HEK293 (cell line): Measurements from ENCODE around the gene RAB10.

Source experiments
- KLF7 ChIP-seq: fragments of 450-650 bp; formaldehyde crosslinking; IDR thresholded peaks from 2 replicates; pipeline ENCODE4 v1.5.1; 2016; ENCODE audit warnings: missing biosample characterization, missing genetic modification characterization, borderline replicate concordance
- YY1 ChIP-seq: fragments of 450-650 bp; formaldehyde crosslinking; IDR thresholded peaks from 2 replicates; pipeline ENCODE4 v1.5.1; 2018; ENCODE audit warnings: missing biosample characterization, missing genetic modification characterization
- ZNF239 ChIP-seq: fragments of 450-650 bp; formaldehyde crosslinking; IDR thresholded peaks from 2 replicates; pipeline ENCODE4 v1.5.1; 2016; ENCODE audit warnings: missing biosample characterization, missing genetic modification characterization
- ZNF510 ChIP-seq: fragments of 450-650 bp; formaldehyde crosslinking; IDR thresholded peaks from 2 replicates; pipeline ENCODE4 v1.5.1; 2018; ENCODE audit warnings: mild to moderate bottlenecking, missing genetic modification characterization, missing biosample characterization; ENCODE audit not compliant: insufficient replicate concordance
- ZNF660 ChIP-seq: fragments of 450-650 bp; IDR thresholded peaks from 2 replicates; pipeline ENCODE4 v1.5.1; 2018; ENCODE audit warnings: missing biosample characterization, mild to moderate bottlenecking, missing genetic modification characterization
- ZNF747 ChIP-seq: fragments of 450-650 bp; formaldehyde crosslinking; IDR thresholded peaks from 2 replicates; pipeline ENCODE4 v1.5.1; 2016; ENCODE audit warnings: missing biosample characterization, missing genetic modification characterization
- TF ChIP-seq, protein P1 (sequence below): fragments of 450-650 bp; formaldehyde crosslinking; IDR thresholded peaks from 2 replicates; pipeline ENCODE4 v1.5.1; 2016; ENCODE audit warnings: missing biosample characterization, missing genetic modification characterization

DNA sequence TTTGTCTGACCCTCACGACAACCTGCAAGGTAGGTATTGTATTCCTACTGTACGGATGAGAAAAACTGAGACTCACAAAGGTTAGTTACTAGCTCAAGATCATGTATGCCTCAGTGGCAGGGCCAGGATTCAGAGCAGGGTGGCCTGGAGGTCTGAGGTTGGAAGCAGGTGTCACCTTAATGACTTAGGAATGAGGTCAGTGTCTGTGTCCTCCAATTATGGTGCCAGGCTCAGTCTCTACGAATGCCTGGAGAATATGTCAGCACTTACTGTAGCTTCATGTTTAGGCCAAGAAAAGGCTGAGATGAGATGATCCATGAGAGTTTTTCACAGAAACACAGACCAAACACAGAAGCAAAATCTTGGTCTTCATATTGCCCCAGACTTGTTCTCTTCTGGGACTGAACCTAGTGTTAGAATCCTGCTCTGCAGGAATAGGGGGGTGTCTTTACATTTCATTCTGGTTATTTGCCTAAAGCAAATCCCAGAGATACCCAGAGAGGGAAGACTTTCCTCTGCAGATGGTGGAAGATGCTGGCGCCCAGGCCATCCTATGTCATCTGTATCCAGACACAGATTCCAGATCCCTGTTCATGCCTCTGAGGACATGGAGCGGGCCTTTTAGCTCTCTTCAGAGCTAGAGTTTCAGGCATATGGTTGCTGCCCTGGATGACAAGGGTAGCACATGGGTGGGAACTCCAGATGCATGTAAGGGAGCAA is 16.3 kb upstream of the RAB10 start:
- no peak for TF ChIP-seq ZNF239
- no peak for TF ChIP-seq KLF7 (tag by site-specific recombination)
- no peak for TF ChIP-seq ZNF510 (tag by site-specific recombination)
- no peak for TF ChIP-seq ZNF660 (tag by site-specific recombination)
- TF ChIP-seq, protein P1, sequence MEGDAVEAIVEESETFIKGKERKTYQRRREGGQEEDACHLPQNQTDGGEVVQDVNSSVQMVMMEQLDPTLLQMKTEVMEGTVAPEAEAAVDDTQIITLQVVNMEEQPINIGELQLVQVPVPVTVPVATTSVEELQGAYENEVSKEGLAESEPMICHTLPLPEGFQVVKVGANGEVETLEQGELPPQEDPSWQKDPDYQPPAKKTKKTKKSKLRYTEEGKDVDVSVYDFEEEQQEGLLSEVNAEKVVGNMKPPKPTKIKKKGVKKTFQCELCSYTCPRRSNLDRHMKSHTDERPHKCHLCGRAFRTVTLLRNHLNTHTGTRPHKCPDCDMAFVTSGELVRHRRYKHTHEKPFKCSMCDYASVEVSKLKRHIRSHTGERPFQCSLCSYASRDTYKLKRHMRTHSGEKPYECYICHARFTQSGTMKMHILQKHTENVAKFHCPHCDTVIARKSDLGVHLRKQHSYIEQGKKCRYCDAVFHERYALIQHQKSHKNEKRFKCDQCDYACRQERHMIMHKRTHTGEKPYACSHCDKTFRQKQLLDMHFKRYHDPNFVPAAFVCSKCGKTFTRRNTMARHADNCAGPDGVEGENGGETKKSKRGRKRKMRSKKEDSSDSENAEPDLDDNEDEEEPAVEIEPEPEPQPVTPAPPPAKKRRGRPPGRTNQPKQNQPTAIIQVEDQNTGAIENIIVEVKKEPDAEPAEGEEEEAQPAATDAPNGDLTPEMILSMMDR, result no peak
- no peak for TF ChIP-seq YY1
- no peak for TF ChIP-seq ZNF747 (tag by site-specific recombination)
